Keratinocyte (primary cell): ENCODE data around the gene TDRD3. TPM values are rescaled to one million over a fixed set of nuclear protein-coding genes. Genes with fewer than 3 reads are reported as not detected.
"Not testable (repeated sequence)": the region's sequence is repeated elsewhere in the genome, so short reads cannot be mapped to it uniquely, and the experiment has no call there.

Experiments used
- DNase-seq: peaks from one replicate; pipeline ENCODE4 v3.0.0-alpha.2; 2011; ENCODE audit warnings: low read depth, missing footprints, low spot score
- FAIRE-seq: peaks from 2 replicates; lab custom pipeline; 2011; peaks lifted over from hg19 to GRCh38; lab: Jason Lieb, UNC
- H2AFZ ChIP-seq: 2 replicates; pipeline ENCODE4 v1.6.0; 2012; ENCODE audit warnings: low read length, control low read depth, inconsistent platforms; ENCODE audit not compliant: control insufficient read depth
- H3K27ac ChIP-seq: 2 replicates; pipeline ENCODE4 v1.5.1; 2011; ENCODE audit warnings: low read length; ENCODE audit not compliant: control insufficient read depth, insufficient read depth
- H3K27me3 ChIP-seq: 3 replicates; pipeline ENCODE4 v1.6.0; 2011; ENCODE audit warnings: low read length; ENCODE audit not compliant: control insufficient read depth, insufficient read depth; ENCODE audit errors: extremely low read depth
- H3K36me3 ChIP-seq, 2 experiments: 2 replicates in 1 of 2; 3 replicates in 1 of 2; pipeline ENCODE4 v1.5.1; 2011; ENCODE audit warnings: low read length in 2 of 2, mild to moderate bottlenecking in 1 of 2; ENCODE audit not compliant: control insufficient read depth in 2 of 2, insufficient read depth in 2 of 2; ENCODE audit errors: extremely low read depth in 1 of 2
- H3K4me1 ChIP-seq: 3 replicates; pipeline ENCODE4 v1.5.1; 2011; ENCODE audit warnings: low read length; ENCODE audit not compliant: control insufficient read depth, insufficient read depth; ENCODE audit errors: extremely low read depth
- H3K4me2 ChIP-seq: 3 replicates; pipeline ENCODE4 v1.6.0; 2011; ENCODE audit warnings: low read depth, low read length; ENCODE audit not compliant: control insufficient read depth, insufficient read depth; ENCODE audit errors: extremely low read depth
- H3K4me3 ChIP-seq, 3 experiments: fragments of 200-600 bp in 1 of 3; sonication (generic) in 1 of 3; 2 replicates in 2 of 3; 3 replicates in 1 of 3; pipeline ENCODE4 v1.5.1; 2011 to 2016; ENCODE audit warnings: low read length in 3 of 3, mild to moderate bottlenecking in 3 of 3, control low read depth in 2 of 3, inconsistent platforms in 1 of 3, low read depth in 1 of 3, mixed read lengths in 1 of 3, mixed run types in 1 of 3, moderate library complexity in 1 of 3; ENCODE audit not compliant: control insufficient read depth in 2 of 3, insufficient read depth in 2 of 3; ENCODE audit errors: extremely low read depth in 1 of 3
- H3K79me2 ChIP-seq: 2 replicates; pipeline ENCODE4 v1.6.0; 2012; ENCODE audit warnings: low read length; ENCODE audit not compliant: control insufficient read depth, insufficient read depth
- H3K9ac ChIP-seq: 3 replicates; pipeline ENCODE4 v1.6.0; 2011; ENCODE audit warnings: low read length; ENCODE audit not compliant: control insufficient read depth, insufficient read depth; ENCODE audit errors: extremely low read depth
- H3K9me1 ChIP-seq: 3 replicates; pipeline ENCODE4 v1.6.0; 2011; ENCODE audit warnings: low read length; ENCODE audit not compliant: control insufficient read depth, insufficient read depth; ENCODE audit errors: extremely low read depth
- H3K9me3 ChIP-seq: 2 replicates; pipeline ENCODE4 v1.5.1; 2012; ENCODE audit warnings: low read depth, low read length; ENCODE audit not compliant: control insufficient read depth
- H4K20me1 ChIP-seq: 3 replicates; pipeline ENCODE4 v1.6.0; 2011; ENCODE audit warnings: low read length; ENCODE audit not compliant: control insufficient read depth, insufficient read depth; ENCODE audit errors: extremely low read depth
- EZH2 ChIP-seq: IDR thresholded peaks from one replicate; pipeline ENCODE4 v1.6.1; 2012; ENCODE audit warnings: inconsistent platforms, mild to moderate bottlenecking, low read length, moderate library complexity
- dilution Hi-C: fragments of 300-500 bp; cut with MboI; formaldehyde crosslinking; loops from one replicate; pipeline ENCODE4 v1.7.0; 2020; ENCODE audit warnings: low sequenced_read_pairs; ENCODE audit not compliant: extremely low pct_ligation_motif_present
- polyA plus RNA-seq, 5 experiments: library from polyadenylated mRNA; depleted of rRNA in 3 of 5; stranded (reverse) in 3 of 5; stranded (forward) in 1 of 5; unstranded in 1 of 5; fragments of >200 nt; gene quantifications; 1 replicate in 1 of 5; 2 replicates in 3 of 5; 3 replicates in 1 of 5; pipeline versions ENCODE4 v1.2.1 to v1.2.3, GENCODE V29; 2011 to 2012; ENCODE audit warnings: missing spikeins in 2 of 5, low read depth in 1 of 5, low replicate concordance in 1 of 5
- TF ChIP-seq, protein P1 (sequence below), 3 experiments: IDR thresholded peaks in 1 of 3; conservative IDR thresholded peaks in 1 of 3; optimal IDR thresholded peaks in 1 of 3; 2 replicates in 2 of 3; 3 replicates in 1 of 3; pipeline versions ENCODE3 to v1.5.1; 2011; ENCODE audit warnings: low read length in 3 of 3, mild to moderate bottlenecking in 3 of 3, moderate library complexity in 2 of 3, control low read depth in 1 of 3, inconsistent platforms in 1 of 3; ENCODE audit not compliant: insufficient read depth in 2 of 3; ENCODE audit errors: extremely low read depth in 1 of 3

TDRD3 gene
- polyA plus RNA-seq, 1 donor (not counting 4 experiments of a cell fraction or from before 2014, with no cell fraction given): 10.7 TPM

DNA sequence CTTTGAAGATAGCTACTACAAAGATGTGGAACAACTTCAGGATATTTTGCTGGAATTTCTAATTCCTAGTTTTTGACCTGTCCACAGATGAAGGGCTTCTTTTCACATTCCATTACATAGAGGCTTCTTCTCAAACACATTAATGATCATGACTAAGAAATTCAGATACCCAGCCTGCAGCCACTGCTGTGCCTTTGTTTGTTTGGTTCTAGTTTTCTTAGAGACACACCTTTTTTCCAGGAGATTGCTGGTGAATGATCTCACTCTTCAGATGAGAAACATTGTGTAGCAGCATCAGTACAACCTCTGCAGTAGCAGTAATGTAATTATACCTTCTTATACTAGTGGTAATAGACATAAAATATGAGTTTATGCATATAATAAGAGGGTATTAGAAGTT lies 5.0 kb downstream of the TDRD3 start:
- FAIRE-seq (peak; percentile 79), DNase-seq (no peak)
- Histone ChIP-seq H3K9me3 (no peaks in the 10 kb centered on the region), H3K4me2 (no peak overlapping the region), H3K27ac (no peak overlapping the region), H4K20me1 (no peaks in the 10 kb centered on the region), H3K79me2 (peaks cover 58% of the 10 kb centered on the region), H3K4me1 (peaks cover 20% of the 10 kb centered on the region), H3K27me3 (no peaks in the 10 kb centered on the region), H2AFZ (no peak overlapping the region), H3K36me3 (no peaks in the 10 kb centered on the region), H3K9ac (no peak overlapping the region), H3K9me1 (no peaks in the 10 kb centered on the region), H3K4me3 (no peak overlapping the region)
- no peak for TF ChIP-seq EZH2
- TF ChIP-seq, protein P1, sequence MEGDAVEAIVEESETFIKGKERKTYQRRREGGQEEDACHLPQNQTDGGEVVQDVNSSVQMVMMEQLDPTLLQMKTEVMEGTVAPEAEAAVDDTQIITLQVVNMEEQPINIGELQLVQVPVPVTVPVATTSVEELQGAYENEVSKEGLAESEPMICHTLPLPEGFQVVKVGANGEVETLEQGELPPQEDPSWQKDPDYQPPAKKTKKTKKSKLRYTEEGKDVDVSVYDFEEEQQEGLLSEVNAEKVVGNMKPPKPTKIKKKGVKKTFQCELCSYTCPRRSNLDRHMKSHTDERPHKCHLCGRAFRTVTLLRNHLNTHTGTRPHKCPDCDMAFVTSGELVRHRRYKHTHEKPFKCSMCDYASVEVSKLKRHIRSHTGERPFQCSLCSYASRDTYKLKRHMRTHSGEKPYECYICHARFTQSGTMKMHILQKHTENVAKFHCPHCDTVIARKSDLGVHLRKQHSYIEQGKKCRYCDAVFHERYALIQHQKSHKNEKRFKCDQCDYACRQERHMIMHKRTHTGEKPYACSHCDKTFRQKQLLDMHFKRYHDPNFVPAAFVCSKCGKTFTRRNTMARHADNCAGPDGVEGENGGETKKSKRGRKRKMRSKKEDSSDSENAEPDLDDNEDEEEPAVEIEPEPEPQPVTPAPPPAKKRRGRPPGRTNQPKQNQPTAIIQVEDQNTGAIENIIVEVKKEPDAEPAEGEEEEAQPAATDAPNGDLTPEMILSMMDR (optimal IDR thresholded peaks at IDR 0.05 in 1 of 3, IDR thresholded peaks at IDR 0.05 in 1 of 3, conservative IDR thresholded peaks at IDR 0.05 in 1 of 3; ENCODE audit: extremely low read depth in 1 of 3, insufficient read depth in 2 of 3, low read length in 3 of 3): no peak
- dilution Hi-C loops: no loop called here

DNA sequence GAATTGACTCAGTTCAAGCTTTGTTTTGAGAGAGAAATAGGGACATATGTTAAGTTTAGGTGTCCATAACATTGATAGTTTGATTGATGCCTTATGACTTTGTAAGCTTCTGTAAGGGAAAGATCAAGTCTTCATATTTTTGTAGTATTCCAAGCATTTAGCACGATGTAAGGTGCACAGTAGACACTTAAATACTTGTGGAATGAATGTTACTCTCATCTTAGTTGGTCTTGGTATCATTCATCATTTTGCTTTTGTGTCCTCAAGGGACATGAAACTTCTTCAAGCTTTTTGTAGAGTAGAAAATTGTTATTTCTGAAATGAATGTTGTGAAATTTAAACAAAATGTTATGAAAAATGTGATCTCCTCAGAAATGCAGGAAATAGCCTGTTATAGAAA lies 10.1 kb downstream of the TDRD3 start:
- dilution Hi-C loops: no loop called here
- H4K20me1 ChIP-seq: no peaks in the 10 kb centered on the region
- no peak overlapping the region for H3K9ac ChIP-seq
- H3K27me3 ChIP-seq: no peaks in the 10 kb centered on the region
- no peak overlapping the region for H3K27ac ChIP-seq
- H3K36me3 ChIP-seq: no peaks in the 10 kb centered on the region
- H3K79me2 ChIP-seq: peaks cover 39% of the 10 kb centered on the region
- H3K9me1 ChIP-seq: no peaks in the 10 kb centered on the region
- peaks cover 1% of the 10 kb centered on the region for H3K4me1 ChIP-seq
- H3K4me3 ChIP-seq: no peak overlapping the region
- TF ChIP-seq, protein P1 (optimal IDR thresholded peaks at IDR 0.05 in 1 of 3, IDR thresholded peaks at IDR 0.05 in 1 of 3, conservative IDR thresholded peaks at IDR 0.05 in 1 of 3; ENCODE audit: extremely low read depth in 1 of 3, insufficient read depth in 2 of 3, low read length in 3 of 3): no peak
- TF ChIP-seq EZH2: no peak
- FAIRE-seq (no peak), DNase-seq (no peak)
- no peak overlapping the region for H2AFZ ChIP-seq
- no peaks in the 10 kb centered on the region for H3K9me3 ChIP-seq
- H3K4me2 ChIP-seq: no peak overlapping the region

DNA sequence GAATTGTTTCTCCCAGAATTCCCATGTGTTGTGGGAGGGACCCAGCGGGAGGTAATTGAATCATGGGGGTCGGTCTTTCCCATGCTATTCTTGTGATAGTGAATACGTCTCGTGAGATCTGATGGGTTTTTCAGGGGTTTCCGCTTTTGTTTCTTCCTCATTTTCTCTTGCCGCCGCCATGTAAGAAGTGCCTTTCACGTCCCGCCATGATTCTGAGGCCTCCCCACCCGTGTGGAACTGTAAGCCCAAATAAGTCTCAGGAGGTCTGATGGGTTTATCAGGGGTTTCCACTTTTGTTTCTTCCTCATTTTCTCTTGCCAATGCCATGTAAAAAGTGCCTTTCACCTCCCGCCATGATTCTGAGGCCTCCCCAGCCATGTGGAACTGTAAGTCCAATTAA lies 10.8 kb downstream of the TDRD3 start:
- H3K4me2 ChIP-seq, H3K36me3 ChIP-seq, H3K9me3 ChIP-seq, FAIRE-seq, H3K27ac ChIP-seq, H3K4me3 ChIP-seq, H3K4me1 ChIP-seq, H3K9ac ChIP-seq, dilution Hi-C loops, H3K27me3 ChIP-seq, H3K9me1 ChIP-seq, DNase-seq, H2AFZ ChIP-seq, H4K20me1 ChIP-seq: not testable (repeated sequence)
- peaks cover 39% of the 10 kb centered on the region for H3K79me2 ChIP-seq

DNA sequence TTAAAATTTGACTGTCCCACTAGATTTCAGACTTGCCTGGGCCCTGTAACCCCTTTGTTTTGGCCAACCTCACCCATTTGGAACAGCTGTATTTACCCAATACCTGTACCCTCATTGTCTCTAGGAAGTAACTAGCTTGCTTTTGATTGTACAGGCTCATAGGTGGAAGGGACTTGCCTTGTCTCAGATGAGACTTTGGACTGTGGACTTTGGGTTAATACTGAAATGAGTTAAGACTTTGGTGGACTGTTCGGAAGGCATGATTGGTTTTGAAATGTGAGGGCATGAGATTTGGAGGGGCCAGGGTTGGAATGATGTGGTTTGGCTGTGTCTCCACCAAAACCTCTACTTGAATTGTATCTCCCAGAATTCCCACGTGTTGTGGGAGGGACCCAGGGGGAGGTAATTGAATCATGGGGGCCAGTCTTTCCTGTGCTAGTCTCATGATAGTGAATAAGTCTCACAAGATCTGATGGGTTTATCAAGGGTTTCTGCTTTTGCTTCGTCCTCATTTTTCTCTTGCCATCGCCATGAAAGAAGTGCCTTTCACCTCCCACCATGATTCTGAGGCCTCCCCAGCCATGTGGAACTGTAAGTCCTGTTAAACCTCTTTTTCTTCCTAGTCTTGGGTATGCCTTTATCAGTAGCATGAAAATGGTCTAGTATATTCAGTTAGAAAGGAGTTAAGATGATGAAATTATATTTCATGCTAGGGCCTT lies 12.7 kb downstream of the TDRD3 start:
- H3K9me1 ChIP-seq, H3K4me2 ChIP-seq, DNase-seq, H3K27ac ChIP-seq, H3K9me3 ChIP-seq, H3K36me3 ChIP-seq, H4K20me1 ChIP-seq, H3K4me1 ChIP-seq, H3K9ac ChIP-seq, H2AFZ ChIP-seq, H3K4me3 ChIP-seq, dilution Hi-C loops, FAIRE-seq, H3K27me3 ChIP-seq: not testable (repeated sequence)
- peaks cover 34% of the 10 kb centered on the region for H3K79me2 ChIP-seq
